Stimulated activated naive CD4-positive, alpha-beta T cell (primary cell): ENCODE results near the gene ATP5ME.
"Not testable (repeated sequence)": the region's sequence is repeated elsewhere in the genome, so short reads cannot be mapped to it uniquely, and the experiment has no call there.

Source experiments
- DNase-seq, 6 experiments: peaks; one replicate each; lab custom pipeline; 2025; lab: John Stamatoyannopoulos, UW

ATP5ME gene

GRCh38 chr4:655464-656151, 18.5 kb downstream of the ATP5ME start:
- DNase-seq: no peak

GRCh38 chr4:654871-655463, 19.1 kb downstream of the ATP5ME start:
- no peak for DNase-seq

- DNase-seq: no peak
These were observed 19.6 kb downstream of the ATP5ME start for GRCh38 chr4:654503-654845.

- DNase-seq: no peak
These were observed 20.1 kb downstream of the ATP5ME start for GRCh38 chr4:653831-654502.

- no peak for DNase-seq
These were observed 20.8 kb downstream of the ATP5ME start for GRCh38 chr4:653080-653821.

DNA sequence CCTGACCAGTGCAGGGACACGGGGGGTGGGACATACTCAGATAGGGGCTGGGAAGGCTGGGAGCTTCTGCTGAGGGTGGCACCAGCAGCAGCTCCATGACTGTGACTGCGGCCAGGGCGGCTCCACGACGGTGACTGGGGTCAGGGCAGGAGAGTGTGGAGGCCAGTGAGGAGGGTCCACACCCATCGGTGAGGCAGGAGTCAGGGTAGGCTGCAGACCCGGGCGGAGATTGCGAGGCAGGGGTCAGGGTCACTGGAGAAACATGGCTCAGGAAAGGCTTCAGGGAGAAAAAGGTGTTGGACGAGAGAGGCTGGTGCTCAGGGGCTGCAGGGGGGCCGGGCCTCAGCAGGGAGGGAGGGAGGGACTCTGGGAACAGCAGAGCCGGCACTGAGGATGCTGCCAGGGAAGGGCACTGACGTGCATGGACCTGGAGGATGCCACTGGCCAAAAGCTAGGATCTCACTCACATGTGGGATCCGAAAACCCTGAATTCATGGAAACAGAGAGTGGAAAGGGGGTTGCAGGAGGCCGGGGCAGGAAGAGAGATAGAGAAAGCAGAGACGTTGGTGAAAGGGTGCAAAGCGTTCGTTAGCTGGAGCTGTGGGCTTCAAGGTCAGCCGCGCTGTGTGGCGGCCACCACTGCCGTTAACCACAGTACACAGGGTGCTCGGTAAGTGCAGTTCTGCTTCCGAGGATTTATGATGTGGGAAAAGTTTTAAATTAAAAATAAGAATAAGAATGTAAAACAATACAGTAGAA, 22.0 kb downstream of the ATP5ME start:
- no peak for DNase-seq

- DNase-seq: no peak
These were observed 22.9 kb downstream of the ATP5ME start for GRCh38 chr4:650951-651883.

DNA sequence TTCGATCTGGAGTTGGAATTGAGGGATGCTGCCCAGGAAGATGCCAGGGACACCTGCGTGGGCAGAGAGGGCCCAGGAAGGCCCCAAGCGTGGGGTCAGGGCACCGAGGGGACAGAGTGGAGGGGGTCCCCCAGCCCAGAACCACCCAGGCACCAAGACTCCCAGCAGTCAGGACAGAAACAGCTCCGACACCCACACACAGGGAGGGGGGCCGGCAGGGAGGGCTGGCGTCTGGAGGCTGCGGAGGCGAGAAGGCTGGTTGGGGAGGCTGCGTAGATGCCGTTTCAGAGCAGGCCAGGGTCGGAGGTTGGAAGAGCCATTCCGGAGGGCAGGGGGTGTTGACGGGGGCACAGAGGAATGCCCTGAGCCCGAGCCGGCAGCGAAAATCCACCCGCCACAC, 23.6 kb downstream of the ATP5ME start:
- no peak for DNase-seq

GRCh38 chr4:649751-650310, 24.2 kb downstream of the ATP5ME start:
- no peak for DNase-seq

- DNase-seq: no peak
These were observed 24.8 kb downstream of the ATP5ME start for GRCh38 chr4:649293-649625.

DNA sequence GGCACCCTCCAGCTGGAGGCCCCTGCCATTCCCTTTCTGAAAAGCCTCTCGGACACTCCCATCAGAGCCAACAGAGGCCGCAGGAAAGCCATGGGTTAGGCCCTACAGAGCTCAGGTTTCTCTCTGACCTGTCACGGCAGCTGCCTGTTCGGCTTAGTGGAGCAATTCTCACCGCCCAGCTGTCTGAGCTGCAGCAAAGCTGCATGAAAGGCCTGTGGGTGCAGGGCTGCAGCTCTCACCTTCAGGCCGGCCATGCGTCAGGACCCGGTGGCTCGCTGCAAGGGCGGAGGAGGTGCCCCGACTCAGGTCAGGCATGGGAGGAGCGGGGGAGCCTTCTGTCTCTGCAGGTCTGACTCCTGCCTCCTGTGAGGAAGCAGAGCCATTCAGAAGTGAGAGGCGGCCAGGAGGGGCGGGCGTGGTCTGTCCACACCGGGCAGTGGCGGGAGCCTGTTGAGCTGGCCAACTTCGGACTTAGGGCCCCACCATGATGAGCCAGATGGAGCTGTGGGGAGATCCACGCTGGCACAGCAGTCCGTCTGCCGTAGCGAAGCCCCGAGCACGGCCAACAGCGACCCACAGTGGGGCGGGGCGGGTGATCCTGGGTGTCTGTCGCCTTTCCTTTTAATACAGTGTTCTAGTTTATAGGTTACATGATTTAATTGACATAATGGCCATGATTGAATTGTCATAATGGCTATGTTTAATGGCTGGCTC, 25.3 kb downstream of the ATP5ME start:
- no peak for DNase-seq

DNA sequence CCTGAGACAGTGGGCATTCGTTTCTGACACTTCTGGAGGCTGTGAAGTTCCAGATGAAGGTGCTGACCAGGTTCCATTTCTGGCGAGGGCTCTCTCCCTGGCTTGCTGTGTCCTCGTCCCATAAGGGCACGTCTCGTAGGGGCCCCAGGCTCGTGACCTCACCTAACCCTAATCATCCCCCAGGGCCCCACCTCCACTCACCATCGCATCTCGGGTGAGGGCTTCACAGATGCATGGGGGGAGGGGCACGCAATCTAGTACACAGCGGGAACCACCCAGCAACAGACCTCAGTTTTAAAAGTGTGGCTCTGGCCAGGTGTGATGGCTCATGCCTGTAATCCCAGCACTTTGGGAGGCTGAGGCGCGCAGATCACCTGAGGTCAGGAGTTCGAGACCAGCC, 26.6 kb downstream of the ATP5ME start:
- DNase-seq: no peak

- DNase-seq: no peak
These were observed 27.6 kb downstream of the ATP5ME start for GRCh38 chr4:646460-646859.

- not testable (repeated sequence) for DNase-seq
These were observed 31.7 kb downstream of the ATP5ME start for GRCh38 chr4:642366-642765.

- no peak for DNase-seq
These were observed 36.4 kb downstream of the ATP5ME start for GRCh38 chr4:637536-638280.

DNA sequence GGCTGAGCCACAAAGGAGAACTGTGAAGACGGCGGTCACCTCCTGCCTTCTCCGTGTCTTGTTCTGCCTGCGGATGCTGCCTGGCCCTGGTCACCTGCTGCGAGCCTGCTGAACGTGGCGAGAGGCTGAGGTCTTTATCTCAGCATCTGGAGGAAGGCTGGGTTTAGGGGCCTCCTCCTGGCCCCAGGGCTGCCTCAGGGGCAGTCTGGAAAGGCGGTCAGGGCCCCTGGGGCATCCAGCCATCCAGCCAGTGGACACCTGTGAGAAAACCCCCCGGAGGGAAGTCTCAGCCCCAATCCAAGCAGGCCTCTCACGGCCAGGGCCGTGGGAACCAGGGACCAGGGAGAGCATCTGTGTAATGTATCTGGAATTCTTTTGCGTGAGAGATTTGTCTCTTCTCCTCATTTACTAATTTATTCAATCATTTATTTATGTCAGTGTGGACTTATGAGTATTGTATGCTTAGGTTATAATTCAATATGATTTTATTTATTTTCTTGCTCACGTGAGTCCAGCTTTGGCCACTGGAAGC, 37.4 kb downstream of the ATP5ME start:
- DNase-seq: no peak

DNA sequence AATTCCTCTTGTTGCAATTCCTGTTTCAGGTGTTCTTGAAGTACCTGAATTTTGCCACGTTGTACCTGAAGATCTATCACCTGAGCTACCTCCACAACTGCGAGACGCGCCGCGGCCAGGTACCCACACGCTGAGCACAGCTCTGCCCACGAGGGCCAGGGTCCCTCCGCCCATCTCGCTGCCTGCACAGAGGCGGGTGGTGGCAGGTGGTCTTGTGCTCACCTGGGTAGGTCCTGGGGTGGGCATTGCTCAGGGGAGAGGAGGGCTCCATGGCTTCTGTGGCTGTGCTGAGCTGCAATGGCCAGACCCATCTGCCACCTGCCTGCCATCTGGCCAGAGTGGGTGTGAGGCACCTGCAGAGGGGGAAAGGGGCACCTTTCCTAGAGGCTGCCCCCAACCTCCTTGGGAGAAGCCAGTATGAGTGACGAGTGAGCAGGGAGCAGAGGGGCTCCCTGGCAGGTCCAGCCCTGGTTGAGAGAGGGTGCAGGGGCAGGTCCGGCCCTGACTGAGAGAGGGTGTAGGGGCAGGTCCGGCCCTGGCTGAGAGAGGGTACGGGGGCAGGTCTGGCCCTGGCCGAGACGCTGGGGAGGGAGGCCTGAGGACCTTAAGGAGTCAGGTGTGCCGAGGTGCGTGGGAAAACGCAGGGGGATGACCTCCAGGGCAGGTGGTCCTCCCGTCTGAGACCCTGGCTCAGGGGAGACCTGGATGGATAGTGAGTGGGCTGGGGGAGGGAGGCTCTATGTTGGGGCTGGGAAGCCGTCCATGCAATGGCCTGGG, 38.0 kb downstream of the ATP5ME start:
- no peak for DNase-seq
